ENCODE data around the gene GATD1.

- TF ChIP-seq FOXM1 (IDR thresholded peaks at IDR 0.05; ENCODE audit: borderline replicate concordance), result no peak
- TF ChIP-seq SUZ12 (IDR thresholded peaks at IDR 0.05), result no peak
- TF ChIP-seq HDGF (IDR thresholded peaks at IDR 0.05; ENCODE audit: borderline replicate concordance), result no peak
- no peak for TF ChIP-seq SP1 (IDR thresholded peaks at IDR 0.05)
- TF ChIP-seq BHLHE40 (IDR thresholded peaks at IDR 0.05; ENCODE audit: borderline replicate concordance), result no peak
- no peak for TF ChIP-seq ELF4 (IDR thresholded peaks at IDR 0.05)
- no peak for TF ChIP-seq ARNT (IDR thresholded peaks at IDR 0.05)
- no peak for TF ChIP-seq FOXK2 (IDR thresholded peaks at IDR 0.05)
- no peak for TF ChIP-seq LEF1 (IDR thresholded peaks at IDR 0.05; ENCODE audit: borderline replicate concordance)
- no peak for TF ChIP-seq TARDBP (IDR thresholded peaks at IDR 0.05)
- no peak for TF ChIP-seq NFRKB (IDR thresholded peaks at IDR 0.05)
- no peak for TF ChIP-seq ZNF384 (IDR thresholded peaks at IDR 0.05)
- no peak for TF ChIP-seq FOXA1 (IDR thresholded peaks at IDR 0.05)
Measured at GRCh38 chr11:720642-721246, 56.5 kb downstream of the GATD1 start.
